DND-41 (cell line): ENCODE results near the gene CCDC116.

Experiments
- CTCF ChIP-seq: IDR thresholded peaks from 2 replicates; pipeline ENCODE4 v1.5.1; 2012; ENCODE audit warnings: borderline replicate concordance, low read length, moderate library complexity, mild to moderate bottlenecking; ENCODE audit not compliant: poor library complexity, severe bottlenecking; ENCODE audit errors: extremely low read depth
- EZH2 ChIP-seq: IDR thresholded peaks from 3 replicates; pipeline ENCODE4 v1.6.1; 2012; ENCODE audit warnings: borderline replicate concordance, low read depth, mild to moderate bottlenecking, moderate library complexity, low read length, inconsistent platforms; ENCODE audit not compliant: severe bottlenecking

GRCh38 chr22:21683401-21683811 lies 50.8 kb downstream of the CCDC116 start:
- no peak for TF ChIP-seq CTCF
- TF ChIP-seq EZH2, result no peak
